GM18861 (cell line): Measurements from ENCODE around the gene RSF1.

Experiments used
- ATAC-seq: cut with Tn5 transposase; IDR thresholded peaks from one replicate; pipeline ENCODE4 v1.9.1; 2021; ENCODE audit not compliant: unreplicated experiment

Gene RSF1

GRCh38 chr11:77630157-77630710, 190.3 kb downstream of the RSF1 start:
- ATAC-seq = no peak

DNA sequence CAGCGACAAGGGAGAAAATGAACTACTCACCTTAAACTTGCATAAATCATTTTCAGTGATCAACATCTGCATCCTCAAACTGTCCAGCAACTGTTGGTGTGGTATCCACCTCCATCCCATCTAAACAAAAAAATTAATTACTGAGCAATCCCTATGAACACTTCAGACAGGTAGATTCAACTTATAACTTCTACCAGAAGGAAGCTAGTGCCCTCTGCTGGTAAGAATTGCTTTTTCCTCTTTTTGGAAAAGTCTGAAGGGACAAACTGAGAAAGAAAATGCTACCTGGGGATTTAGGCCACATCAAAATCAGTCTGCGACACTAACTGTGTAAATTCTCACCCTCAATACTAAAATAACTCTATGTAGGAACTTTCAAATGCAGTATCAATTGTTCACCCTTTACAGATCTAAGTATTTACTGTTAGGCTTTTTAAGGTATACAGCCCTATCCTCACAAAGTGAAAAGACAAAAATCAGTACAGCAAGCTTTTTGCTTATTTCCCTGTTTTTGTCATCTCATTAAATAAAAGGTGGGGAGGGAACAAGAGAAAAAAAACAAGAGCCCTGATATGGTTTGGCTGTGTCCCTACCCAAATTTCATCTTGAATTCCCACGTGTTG, 200.8 kb downstream of the RSF1 start:
- ATAC-seq = no peak

DNA sequence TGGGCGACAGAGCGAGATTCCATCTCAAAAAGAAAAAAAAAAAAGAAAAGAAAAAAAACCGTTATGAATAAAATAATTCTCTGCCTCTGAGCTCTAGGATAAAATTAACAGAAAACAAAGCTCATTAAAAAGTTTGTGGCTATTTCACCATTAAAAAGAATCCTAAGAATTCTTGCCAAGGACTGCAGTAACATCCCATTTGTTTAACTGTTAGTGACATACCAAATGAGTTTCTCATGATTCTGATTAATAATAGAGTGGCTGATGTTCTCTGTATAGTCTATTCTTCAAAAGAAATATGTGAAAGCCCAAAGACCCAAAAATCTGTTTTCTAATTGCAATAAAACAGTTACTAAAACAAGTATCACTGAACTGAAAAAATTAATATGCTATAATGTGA, 202.6 kb downstream of the RSF1 start:
- ATAC-seq = no peak

DNA sequence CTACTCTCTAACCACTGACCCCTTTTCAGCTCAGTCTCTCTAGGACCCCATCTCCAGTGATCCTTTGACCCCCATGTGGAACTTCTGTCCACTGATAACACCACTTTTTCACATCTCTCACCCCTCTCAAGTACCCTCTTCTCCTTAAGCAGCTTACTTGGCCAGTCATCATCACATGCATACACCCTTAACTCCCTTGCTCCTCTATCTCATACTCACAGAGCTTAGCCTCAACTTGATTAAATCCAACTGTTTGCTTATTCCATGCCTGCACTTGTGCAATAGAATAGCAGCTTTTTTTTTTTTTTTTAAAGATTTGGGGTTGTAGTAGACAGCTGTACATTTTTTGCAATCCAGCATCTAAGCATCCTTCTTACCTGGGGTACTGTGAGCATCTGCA, 208.6 kb downstream of the RSF1 start:
- ATAC-seq = no peak
